ENCODE results near the gene HMGCR.

DNA sequence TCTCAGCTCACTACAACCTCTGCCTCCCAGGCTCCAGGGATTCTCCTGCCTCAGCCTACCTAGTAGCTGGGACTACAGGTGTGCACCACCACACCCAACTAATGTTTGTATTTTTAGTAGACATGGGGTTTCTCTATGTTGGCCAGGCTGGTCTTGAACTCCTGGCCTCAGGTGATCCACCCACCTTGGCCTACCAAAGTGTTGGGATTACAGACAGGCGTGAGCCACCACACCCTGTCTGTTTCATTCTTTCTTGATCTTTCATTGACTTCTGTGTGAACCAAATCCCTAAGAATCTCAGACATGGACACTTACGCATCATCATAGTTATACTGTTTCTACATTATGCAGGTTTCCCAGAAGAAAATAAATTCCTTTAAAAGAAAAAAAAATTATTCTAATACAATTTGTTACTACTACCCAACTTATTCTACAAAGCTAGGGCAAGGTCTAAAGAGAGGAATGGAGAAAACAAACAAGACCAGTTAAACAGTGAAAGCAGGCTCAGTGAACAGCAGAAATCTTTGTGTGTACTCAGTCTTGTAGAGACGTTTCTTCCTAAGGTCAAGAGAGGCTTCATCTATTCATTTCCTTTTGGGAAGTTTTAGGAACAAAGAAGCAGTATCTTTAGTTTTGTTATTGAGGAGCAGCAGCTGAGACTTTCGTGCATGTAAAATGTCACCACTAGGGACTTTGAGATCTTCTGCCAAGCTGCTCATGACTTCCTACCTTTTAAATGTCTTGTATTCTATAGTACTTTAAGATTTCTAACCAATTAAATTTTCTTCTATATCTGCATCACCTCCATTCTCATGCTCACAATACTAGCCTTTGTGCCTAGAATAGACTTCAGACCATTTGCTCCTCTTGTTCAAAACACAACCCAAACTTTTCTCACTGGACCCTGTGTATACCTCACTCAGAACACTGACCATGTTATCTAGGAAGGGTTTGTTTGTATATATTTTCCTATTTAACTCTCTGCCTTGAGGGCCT, 5.6 kb upstream of the HMGCR start:
- TF ChIP-seq, protein P1, sequence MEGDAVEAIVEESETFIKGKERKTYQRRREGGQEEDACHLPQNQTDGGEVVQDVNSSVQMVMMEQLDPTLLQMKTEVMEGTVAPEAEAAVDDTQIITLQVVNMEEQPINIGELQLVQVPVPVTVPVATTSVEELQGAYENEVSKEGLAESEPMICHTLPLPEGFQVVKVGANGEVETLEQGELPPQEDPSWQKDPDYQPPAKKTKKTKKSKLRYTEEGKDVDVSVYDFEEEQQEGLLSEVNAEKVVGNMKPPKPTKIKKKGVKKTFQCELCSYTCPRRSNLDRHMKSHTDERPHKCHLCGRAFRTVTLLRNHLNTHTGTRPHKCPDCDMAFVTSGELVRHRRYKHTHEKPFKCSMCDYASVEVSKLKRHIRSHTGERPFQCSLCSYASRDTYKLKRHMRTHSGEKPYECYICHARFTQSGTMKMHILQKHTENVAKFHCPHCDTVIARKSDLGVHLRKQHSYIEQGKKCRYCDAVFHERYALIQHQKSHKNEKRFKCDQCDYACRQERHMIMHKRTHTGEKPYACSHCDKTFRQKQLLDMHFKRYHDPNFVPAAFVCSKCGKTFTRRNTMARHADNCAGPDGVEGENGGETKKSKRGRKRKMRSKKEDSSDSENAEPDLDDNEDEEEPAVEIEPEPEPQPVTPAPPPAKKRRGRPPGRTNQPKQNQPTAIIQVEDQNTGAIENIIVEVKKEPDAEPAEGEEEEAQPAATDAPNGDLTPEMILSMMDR (IDR thresholded peaks at IDR 0.05): no peak
- no peak for TF ChIP-seq POLR2AphosphoS5 (IDR thresholded peaks at IDR 0.05)
